Measurements from ENCODE around the gene AMMECR1L.
"Not testable (repeated sequence)": the region's sequence is repeated elsewhere in the genome, so short reads cannot be mapped to it uniquely, and the experiment has no call there.

DNA sequence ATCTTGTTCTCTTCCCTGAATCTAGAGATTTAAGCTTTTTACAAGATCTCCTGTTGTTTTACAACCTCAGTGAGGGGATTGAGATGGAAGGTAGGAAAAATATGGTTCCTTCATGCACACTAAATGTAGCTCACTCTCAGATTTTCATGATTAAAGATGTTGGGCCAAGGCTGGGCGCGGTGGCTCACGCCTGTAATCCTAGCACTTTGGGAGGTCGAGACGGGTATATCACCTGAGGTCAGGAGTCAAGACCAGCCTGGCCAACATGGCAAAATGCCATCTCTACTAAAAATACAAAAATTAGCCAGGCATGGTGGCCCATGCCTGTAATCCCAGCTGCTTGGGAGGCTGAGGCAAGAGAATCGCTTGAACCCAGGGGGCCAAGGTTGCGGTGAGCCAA lies 5.0 kb upstream of the AMMECR1L start:
- TF ChIP-seq, protein P1, sequence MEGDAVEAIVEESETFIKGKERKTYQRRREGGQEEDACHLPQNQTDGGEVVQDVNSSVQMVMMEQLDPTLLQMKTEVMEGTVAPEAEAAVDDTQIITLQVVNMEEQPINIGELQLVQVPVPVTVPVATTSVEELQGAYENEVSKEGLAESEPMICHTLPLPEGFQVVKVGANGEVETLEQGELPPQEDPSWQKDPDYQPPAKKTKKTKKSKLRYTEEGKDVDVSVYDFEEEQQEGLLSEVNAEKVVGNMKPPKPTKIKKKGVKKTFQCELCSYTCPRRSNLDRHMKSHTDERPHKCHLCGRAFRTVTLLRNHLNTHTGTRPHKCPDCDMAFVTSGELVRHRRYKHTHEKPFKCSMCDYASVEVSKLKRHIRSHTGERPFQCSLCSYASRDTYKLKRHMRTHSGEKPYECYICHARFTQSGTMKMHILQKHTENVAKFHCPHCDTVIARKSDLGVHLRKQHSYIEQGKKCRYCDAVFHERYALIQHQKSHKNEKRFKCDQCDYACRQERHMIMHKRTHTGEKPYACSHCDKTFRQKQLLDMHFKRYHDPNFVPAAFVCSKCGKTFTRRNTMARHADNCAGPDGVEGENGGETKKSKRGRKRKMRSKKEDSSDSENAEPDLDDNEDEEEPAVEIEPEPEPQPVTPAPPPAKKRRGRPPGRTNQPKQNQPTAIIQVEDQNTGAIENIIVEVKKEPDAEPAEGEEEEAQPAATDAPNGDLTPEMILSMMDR (IDR thresholded peaks at IDR 0.05; ENCODE audit: poor library complexity, severe bottlenecking) = not testable (repeated sequence)
- not testable (repeated sequence) for TF ChIP-seq RAD21 (conservative IDR thresholded peaks at IDR 0.05); SMC3 (conservative IDR thresholded peaks at IDR 0.05; ENCODE audit: poor library complexity); MXI1 (conservative IDR thresholded peaks at IDR 0.05; ENCODE audit: poor library complexity, severe bottlenecking); TAF1 (IDR thresholded peaks at IDR 0.05; ENCODE audit: low read depth); EP300 (conservative IDR thresholded peaks at IDR 0.05; ENCODE audit: poor library complexity, severe bottlenecking)
